GM19463 (cell line): ENCODE measurements around the gene IL1R2.

ENCODE experiments used
- ATAC-seq: cut with Tn5 transposase; IDR thresholded peaks from one replicate; pipeline ENCODE4 v1.9.1; 2021; ENCODE audit warnings: mild to moderate bottlenecking, moderate library complexity; ENCODE audit not compliant: unreplicated experiment

The IL1R2 gene

GRCh38 chr2:102075479-102075878 lies 83.7 kb downstream of the IL1R2 start:
- no peak for ATAC-seq

- no peak for ATAC-seq
Observed at GRCh38 chr2:102076512-102076911, 84.8 kb downstream of the IL1R2 start.
